GM21717 (cell line): ENCODE data around the gene GPR132.
"Not testable (repeated sequence)": the region's sequence is repeated elsewhere in the genome, so short reads cannot be mapped to it uniquely, and the experiment has no call there.

Experiments
- ATAC-seq: cut with Tn5 transposase; IDR thresholded peaks from one replicate; pipeline ENCODE4 v1.9.1; 2021; ENCODE audit warnings: mild to moderate bottlenecking, moderate library complexity; ENCODE audit not compliant: unreplicated experiment

GPR132 gene

GRCh38 chr14:105045710-105046326, 19.4 kb downstream of the GPR132 start:
- peak; percentile 55 for ATAC-seq

- ATAC-seq: no peak
Measured at GRCh38 chr14:105043641-105044040, 21.6 kb downstream of the GPR132 start.

- no peak for ATAC-seq
Measured at GRCh38 chr14:105042813-105043212, 22.4 kb downstream of the GPR132 start.

GRCh38 chr14:105041841-105042765, 23.1 kb downstream of the GPR132 start:
- ATAC-seq: no peak

- ATAC-seq: no peak
Measured at GRCh38 chr14:105039458-105040205, 25.6 kb downstream of the GPR132 start.

- ATAC-seq: not testable (repeated sequence)
Measured at GRCh38 chr14:105035616-105036015, 29.6 kb downstream of the GPR132 start.

- ATAC-seq: no peak
Measured at GRCh38 chr14:105034315-105035039, 30.8 kb downstream of the GPR132 start.

GRCh38 chr14:105033412-105033900, 31.8 kb downstream of the GPR132 start:
- not testable (repeated sequence) for ATAC-seq

GRCh38 chr14:105032451-105032901, 32.8 kb downstream of the GPR132 start:
- ATAC-seq: not testable (repeated sequence)

- ATAC-seq: no peak
Measured at GRCh38 chr14:105030836-105031396, 34.3 kb downstream of the GPR132 start.

GRCh38 chr14:105030194-105030593, 35.0 kb downstream of the GPR132 start:
- no peak for ATAC-seq

- no peak for ATAC-seq
Measured at GRCh38 chr14:105029402-105029801, 35.8 kb downstream of the GPR132 start.

- no peak for ATAC-seq
Measured at GRCh38 chr14:105028251-105028927, 36.8 kb downstream of the GPR132 start.

- not testable (repeated sequence) for ATAC-seq
Measured at GRCh38 chr14:105027718-105028117, 37.5 kb downstream of the GPR132 start.

- no peak for ATAC-seq
Measured at GRCh38 chr14:105026802-105027563, 38.2 kb downstream of the GPR132 start.

- ATAC-seq: no peak
Measured at GRCh38 chr14:105026033-105026785, 39.0 kb downstream of the GPR132 start.

- ATAC-seq: no peak
Measured at GRCh38 chr14:105025429-105025828, 39.8 kb downstream of the GPR132 start.
